ENCODE measurements around the gene MYOCD.

MYOCD gene

GRCh38 chr17:12664894-12665262 lies 812 bp upstream of the MYOCD start:
- peak overlapping the region; percentile 45 for H3K4me3 ChIP-seq (ENCODE audit: low read depth, low read length)
- no peak for TF ChIP-seq CTCF (IDR thresholded peaks at IDR 0.05)
- no peak overlapping the region for H3K9ac ChIP-seq
- no peaks in the 10 kb centered on the region for H3K9me3 ChIP-seq (ENCODE audit: control insufficient read depth, low read length)
- peak overlapping the region; percentile 62 for H3K4me2 ChIP-seq (ENCODE audit: low read length)
- no peaks in the 10 kb centered on the region for H3K79me2 ChIP-seq
- H3K36me3 ChIP-seq (ENCODE audit: control insufficient read depth, insufficient read depth, low read length) = no peaks in the 10 kb centered on the region
- no peaks in the 10 kb centered on the region for H3K27me3 ChIP-seq (ENCODE audit: control insufficient read depth, insufficient read depth, low read length)
- no peak overlapping the region for H3K27ac ChIP-seq
- no peaks in the 10 kb centered on the region for H3K4me1 ChIP-seq
- H2AFZ ChIP-seq = peak overlapping the region; percentile 81

GRCh38 chr17:12666718-12667117 lies 1.0 kb downstream of the MYOCD start:
- no peaks in the 10 kb centered on the region for H3K27me3 ChIP-seq (ENCODE audit: control insufficient read depth, insufficient read depth, low read length)
- no peaks in the 10 kb centered on the region for H3K4me1 ChIP-seq
- no peak for TF ChIP-seq CTCF (IDR thresholded peaks at IDR 0.05)
- no peak overlapping the region for H3K4me3 ChIP-seq (ENCODE audit: low read depth, low read length)
- no peak overlapping the region for H3K4me2 ChIP-seq (ENCODE audit: low read length)
- H3K9ac ChIP-seq = no peak overlapping the region
- H3K9me3 ChIP-seq (ENCODE audit: control insufficient read depth, low read length) = no peaks in the 10 kb centered on the region
- H2AFZ ChIP-seq = no peak overlapping the region
- no peak overlapping the region for H3K27ac ChIP-seq
- no peaks in the 10 kb centered on the region for H3K79me2 ChIP-seq
- no peaks in the 10 kb centered on the region for H3K36me3 ChIP-seq (ENCODE audit: control insufficient read depth, insufficient read depth, low read length)

GRCh38 chr17:12667299-12667958 lies 1.7 kb downstream of the MYOCD start:
- Histone ChIP-seq H3K27me3 (ENCODE audit: control insufficient read depth, insufficient read depth, low read length) (no peaks in the 10 kb centered on the region), H3K36me3 (ENCODE audit: control insufficient read depth, insufficient read depth, low read length) (no peaks in the 10 kb centered on the region), H3K27ac (no peak overlapping the region), H3K9ac (no peak overlapping the region), H3K4me1 (no peaks in the 10 kb centered on the region), H2AFZ (peak overlapping the region; percentile 33), H3K9me3 (ENCODE audit: control insufficient read depth, low read length) (no peaks in the 10 kb centered on the region), H3K4me3 (ENCODE audit: low read depth, low read length) (no peak overlapping the region), H3K4me2 (ENCODE audit: low read length) (no peak overlapping the region), H3K79me2 (no peaks in the 10 kb centered on the region)
- TF ChIP-seq CTCF (IDR thresholded peaks at IDR 0.05) = peak; percentile 36

- Histone ChIP-seq H3K27ac (no peak overlapping the region), H3K9ac (no peak overlapping the region), H3K9me3 (ENCODE audit: control insufficient read depth, low read length) (no peaks in the 10 kb centered on the region), H3K4me1 (no peaks in the 10 kb centered on the region), H3K4me3 (ENCODE audit: low read depth, low read length) (no peak overlapping the region), H3K79me2 (no peaks in the 10 kb centered on the region), H3K27me3 (ENCODE audit: control insufficient read depth, insufficient read depth, low read length) (no peaks in the 10 kb centered on the region), H2AFZ (no peak overlapping the region), H3K36me3 (ENCODE audit: control insufficient read depth, insufficient read depth, low read length) (no peaks in the 10 kb centered on the region), H3K4me2 (ENCODE audit: low read length) (no peak overlapping the region)
- no peak for TF ChIP-seq CTCF (IDR thresholded peaks at IDR 0.05)
Observed at GRCh38 chr17:12671906-12672305, 6.2 kb downstream of the MYOCD start.

DNA sequence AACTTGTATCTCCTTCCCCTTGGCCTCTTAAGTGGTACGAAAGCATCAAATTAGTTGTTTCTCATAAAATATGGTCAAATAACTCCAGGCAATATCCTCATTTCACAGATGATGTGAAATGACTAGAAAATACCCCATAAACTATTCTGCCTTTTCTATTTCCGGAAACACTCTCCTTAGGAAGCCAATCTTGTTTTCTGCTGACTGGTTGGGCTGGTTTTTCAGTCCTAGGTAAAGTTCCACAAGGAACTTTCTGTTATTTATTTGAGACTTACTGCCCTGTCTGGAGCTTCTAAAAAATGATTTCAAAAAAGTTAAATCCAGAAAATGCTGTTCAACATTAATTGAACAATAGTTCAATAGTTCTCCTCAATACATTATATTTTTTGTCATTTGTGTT lies 7.3 kb downstream of the MYOCD start:
- H3K9me3 ChIP-seq (ENCODE audit: control insufficient read depth, low read length) = no peaks in the 10 kb centered on the region
- H3K4me1 ChIP-seq = no peaks in the 10 kb centered on the region
- H3K27me3 ChIP-seq (ENCODE audit: control insufficient read depth, insufficient read depth, low read length) = no peaks in the 10 kb centered on the region
- no peak overlapping the region for H3K4me2 ChIP-seq (ENCODE audit: low read length)
- H3K36me3 ChIP-seq (ENCODE audit: control insufficient read depth, insufficient read depth, low read length) = no peaks in the 10 kb centered on the region
- no peak for TF ChIP-seq CTCF (IDR thresholded peaks at IDR 0.05)
- no peak overlapping the region for H3K27ac ChIP-seq
- H3K79me2 ChIP-seq = no peaks in the 10 kb centered on the region
- no peak overlapping the region for H2AFZ ChIP-seq
- no peak overlapping the region for H3K9ac ChIP-seq
- H3K4me3 ChIP-seq (ENCODE audit: low read depth, low read length) = no peak overlapping the region

All from parathyroid adenoma (tissue), 2 donors.